Left lobe of liver (tissue), 2 donors: Measurements from ENCODE around the gene GPATCH3. TPM values are rescaled to one million over a fixed set of nuclear protein-coding genes. Genes with fewer than 3 reads are reported as not detected.
A peak's percentile ranks its signal among the peaks of the same experiment; 100 is the strongest.
"Not testable (repeated sequence)": the region's sequence is repeated elsewhere in the genome, so short reads cannot be mapped to it uniquely, and the experiment has no call there.

Experiments
- ATAC-seq: fragments of 200-7000 bp; cut with Tn5 transposase; one replicate; pipeline ENCODE4 v1.9.1; 2020; ENCODE audit warnings: mild to moderate bottlenecking, moderate library complexity
- DNase-seq: peaks from one replicate; pipeline ENCODE4 v3.0.0-alpha.2; 2020; ENCODE audit warnings: low spot score
- total RNA-seq: library from RNA; stranded (reverse); gene quantifications from one replicate; pipeline ENCODE4 v1.2.1, GENCODE V29; 2021
- donor health status: DM: no; HTN: no; CAD: no; lungs with moderate emphysema.
- donor health status: DM: no; HTN: yes; CAD: no.

Gene GPATCH3
- total RNA-seq, 1 donor from 2014 or later: 7.1 TPM

DNA sequence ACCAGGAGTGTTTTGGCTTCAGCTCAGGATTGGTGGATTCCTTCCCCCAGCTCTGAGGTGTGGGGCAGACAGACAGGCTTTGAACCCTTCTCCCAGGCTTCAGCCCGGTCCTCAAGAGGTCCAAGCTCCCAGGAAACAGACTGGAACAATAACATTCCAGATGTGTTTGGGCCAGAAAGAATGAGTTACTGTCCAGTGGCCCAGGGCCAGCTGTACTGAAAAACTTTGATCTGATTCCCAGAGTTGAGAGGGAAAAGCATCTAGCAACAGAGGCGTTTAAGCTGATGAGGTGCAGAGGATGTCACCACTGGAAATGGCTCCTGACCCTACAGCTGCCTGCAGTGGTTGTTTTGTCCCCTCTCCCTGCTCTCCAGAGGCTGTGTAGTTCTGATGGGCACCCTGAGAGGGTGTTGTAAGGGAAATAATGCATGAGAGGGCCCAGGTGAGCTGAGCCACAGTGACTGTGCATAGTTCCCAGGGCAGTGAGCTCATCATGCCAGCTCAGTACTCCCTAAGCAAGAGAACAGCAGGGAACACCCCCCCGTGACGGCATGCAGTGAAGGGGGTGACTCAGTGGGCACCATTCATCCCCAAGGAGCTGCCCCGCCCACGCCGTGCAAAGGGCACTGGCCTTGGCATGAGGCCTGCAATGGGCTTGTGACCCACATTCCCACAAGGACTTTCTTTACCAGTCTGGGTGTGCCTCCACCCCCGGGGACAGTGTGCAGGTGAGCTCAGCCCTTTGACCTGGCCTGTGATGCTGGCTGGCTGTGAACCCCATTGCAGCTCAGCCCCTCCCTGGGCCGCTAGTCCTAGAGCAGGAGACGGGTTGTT is 51.1 kb downstream of the GPATCH3 start:
- peak; percentile 65 for ATAC-seq
- peak; percentile 63 for DNase-seq

GRCh38 chr1:26848499-26848898 is 51.8 kb downstream of the GPATCH3 start:
- ATAC-seq: no peak
- no peak for DNase-seq

DNA sequence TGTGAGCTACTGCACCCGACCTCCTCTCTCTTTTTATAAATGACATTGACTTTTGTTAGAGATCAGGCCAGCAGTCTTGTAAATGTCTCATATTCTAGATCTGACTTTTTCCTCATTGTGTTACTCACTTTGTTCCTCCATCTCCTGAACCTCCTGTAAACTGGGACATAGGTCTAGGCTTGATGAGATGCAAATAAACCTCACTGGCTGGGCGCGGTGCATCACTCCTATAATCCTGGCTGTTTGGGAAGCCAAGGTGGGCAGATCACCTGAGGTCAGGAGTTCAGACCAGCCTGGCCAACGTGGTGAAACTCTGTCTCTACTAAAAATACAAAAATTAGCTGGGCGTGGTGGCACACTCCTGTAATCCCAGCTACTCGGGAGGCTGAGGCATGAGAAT is 52.4 kb downstream of the GPATCH3 start:
- ATAC-seq, DNase-seq: not testable (repeated sequence)

GRCh38 chr1:26844424-26845196 is 55.7 kb downstream of the GPATCH3 start:
- ATAC-seq: no peak
- DNase-seq: no peak

Other genes with a start within 250 kb of the GPATCH3 start
- gene ARID1A, start 204.5 kb downstream of the GPATCH3 start, total RNA-seq: 27.0 TPM
- 30.8 TPM for gene PIGV, start 112.5 kb downstream of the GPATCH3 start, total RNA-seq
- gene ZDHHC18, start 73.8 kb downstream of the GPATCH3 start, total RNA-seq: 10.3 TPM
- 0.40 TPM for gene SFN, start 37.3 kb downstream of the GPATCH3 start, total RNA-seq
- gene GPN2, start 10.2 kb downstream of the GPATCH3 start, total RNA-seq: 15.9 TPM
- gene NR0B2, start 13.5 kb upstream of the GPATCH3 start, total RNA-seq: 79.2 TPM
- 43.2 TPM for gene NUDC, start 21.3 kb upstream of the GPATCH3 start, total RNA-seq
- gene KDF1, start 60.0 kb upstream of the GPATCH3 start, total RNA-seq: 2.9 TPM
- 2.8 TPM for gene TRNP1, start 93.2 kb upstream of the GPATCH3 start, total RNA-seq
- 0.13 TPM for gene TENT5B, start 112.4 kb upstream of the GPATCH3 start, total RNA-seq